Progenitor cell of endocrine pancreas (in vitro differentiated cells): ENCODE measurements around the gene TCERG1L. TPM values are rescaled to one million over a fixed set of nuclear protein-coding genes. Genes with fewer than 3 reads are reported as not detected.

ENCODE experiments used
- DNase-seq: peaks from one replicate; pipeline ENCODE4 v3.0.0; 2021; ENCODE audit warnings: low spot score; ENCODE audit not compliant: unreplicated experiment
- H3K27ac Mint-ChIP-seq: 2 replicates; pipeline ENCODE4 v1.8.0; 2021; ENCODE audit warnings: mild to moderate bottlenecking, moderate library complexity, mixed read lengths
- H3K27me3 Mint-ChIP-seq: 2 replicates; pipeline ENCODE4 v1.8.0; 2021; ENCODE audit warnings: mixed read lengths
- H3K36me3 Mint-ChIP-seq: 2 replicates; pipeline ENCODE4 v1.8.0; 2022; ENCODE audit warnings: mixed read lengths; ENCODE audit not compliant: insufficient read depth
- H3K4me1 Mint-ChIP-seq: 2 replicates; pipeline ENCODE4 v1.8.0; 2021; ENCODE audit warnings: low read depth, mixed read lengths
- H3K4me3 Mint-ChIP-seq: 2 replicates; pipeline ENCODE4 v1.8.0; 2021; ENCODE audit warnings: low read depth, mild to moderate bottlenecking, moderate library complexity, mixed read lengths
- H3K9me3 Mint-ChIP-seq: 2 replicates; pipeline ENCODE4 v1.8.0; 2021; ENCODE audit warnings: low read depth, mixed read lengths
- total RNA-seq: library from RNA; stranded (reverse); gene quantifications from 2 replicates; pipeline ENCODE4 v1.2.1, GENCODE V29; 2021
- TF ChIP-seq, protein P1 (sequence below): fragments of 200-600 bp; sonication (generic); IDR thresholded peaks from one replicate; pipeline ENCODE4 v1.5.0; 2021; ENCODE audit warnings: antibody characterized with exemption, mild to moderate bottlenecking; ENCODE audit not compliant: unreplicated experiment

TCERG1L gene
- total RNA-seq, 1 donor from 2014 or later, result 0.53 TPM

DNA sequence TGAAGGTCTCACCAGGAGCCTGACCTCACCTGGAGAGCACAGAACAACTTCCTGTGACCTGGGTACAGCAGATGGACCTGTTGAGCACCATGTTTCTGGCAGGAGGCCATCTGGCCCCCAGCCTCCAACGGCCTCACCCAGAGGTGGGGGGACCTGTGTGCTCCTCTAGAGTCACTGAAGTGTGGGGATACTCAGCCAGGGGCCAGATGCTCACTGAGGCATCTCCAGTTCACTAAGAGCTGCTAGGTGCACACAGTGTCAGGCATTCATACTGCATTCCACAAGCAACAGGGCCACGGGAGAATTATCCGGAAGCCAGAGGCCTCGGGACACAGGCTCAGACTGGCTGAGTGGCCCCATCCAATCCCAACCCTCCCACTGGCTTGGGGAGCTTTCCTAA lies 161.4 kb downstream of the TCERG1L start:
- Mint-ChIP-seq H3K9me3 (peaks cover 13% of the 10 kb centered on the region), H3K27me3 (peaks cover 33% of the 10 kb centered on the region), H3K4me3 (no peak overlapping the region), H3K36me3 (peaks cover 3% of the 10 kb centered on the region), H3K27ac (no peak overlapping the region), H3K4me1 (peaks cover 6% of the 10 kb centered on the region)
- TF ChIP-seq, protein P1, sequence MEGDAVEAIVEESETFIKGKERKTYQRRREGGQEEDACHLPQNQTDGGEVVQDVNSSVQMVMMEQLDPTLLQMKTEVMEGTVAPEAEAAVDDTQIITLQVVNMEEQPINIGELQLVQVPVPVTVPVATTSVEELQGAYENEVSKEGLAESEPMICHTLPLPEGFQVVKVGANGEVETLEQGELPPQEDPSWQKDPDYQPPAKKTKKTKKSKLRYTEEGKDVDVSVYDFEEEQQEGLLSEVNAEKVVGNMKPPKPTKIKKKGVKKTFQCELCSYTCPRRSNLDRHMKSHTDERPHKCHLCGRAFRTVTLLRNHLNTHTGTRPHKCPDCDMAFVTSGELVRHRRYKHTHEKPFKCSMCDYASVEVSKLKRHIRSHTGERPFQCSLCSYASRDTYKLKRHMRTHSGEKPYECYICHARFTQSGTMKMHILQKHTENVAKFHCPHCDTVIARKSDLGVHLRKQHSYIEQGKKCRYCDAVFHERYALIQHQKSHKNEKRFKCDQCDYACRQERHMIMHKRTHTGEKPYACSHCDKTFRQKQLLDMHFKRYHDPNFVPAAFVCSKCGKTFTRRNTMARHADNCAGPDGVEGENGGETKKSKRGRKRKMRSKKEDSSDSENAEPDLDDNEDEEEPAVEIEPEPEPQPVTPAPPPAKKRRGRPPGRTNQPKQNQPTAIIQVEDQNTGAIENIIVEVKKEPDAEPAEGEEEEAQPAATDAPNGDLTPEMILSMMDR, result no peak
- no peak for DNase-seq

DNA sequence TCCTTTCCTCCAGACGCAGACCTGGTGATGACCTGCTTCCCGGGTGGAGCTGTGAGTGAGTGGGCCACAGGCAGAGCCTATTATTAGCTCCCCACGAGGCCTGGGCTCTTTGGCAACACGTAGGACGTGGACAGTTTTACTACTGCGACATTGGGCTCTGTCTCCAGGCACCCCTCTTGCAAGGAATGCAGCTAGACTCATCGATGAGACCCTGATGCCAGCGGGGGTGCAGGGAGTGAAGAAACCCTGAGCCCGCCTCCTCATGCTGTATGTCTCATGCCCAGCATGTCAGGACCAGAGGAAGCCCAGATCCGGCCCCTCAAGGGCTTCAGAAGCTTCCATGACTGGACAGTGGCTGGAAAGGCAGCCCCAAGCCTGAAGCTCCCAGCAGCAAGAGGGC lies 161.9 kb downstream of the TCERG1L start:
- Mint-ChIP-seq H3K4me1 (peaks cover 6% of the 10 kb centered on the region), H3K9me3 (peaks cover 13% of the 10 kb centered on the region), H3K27me3 (peaks cover 38% of the 10 kb centered on the region), H3K4me3 (no peak overlapping the region), H3K36me3 (peaks cover 3% of the 10 kb centered on the region), H3K27ac (no peak overlapping the region)
- DNase-seq, result no peak
- TF ChIP-seq, protein P1, result no peak

DNA sequence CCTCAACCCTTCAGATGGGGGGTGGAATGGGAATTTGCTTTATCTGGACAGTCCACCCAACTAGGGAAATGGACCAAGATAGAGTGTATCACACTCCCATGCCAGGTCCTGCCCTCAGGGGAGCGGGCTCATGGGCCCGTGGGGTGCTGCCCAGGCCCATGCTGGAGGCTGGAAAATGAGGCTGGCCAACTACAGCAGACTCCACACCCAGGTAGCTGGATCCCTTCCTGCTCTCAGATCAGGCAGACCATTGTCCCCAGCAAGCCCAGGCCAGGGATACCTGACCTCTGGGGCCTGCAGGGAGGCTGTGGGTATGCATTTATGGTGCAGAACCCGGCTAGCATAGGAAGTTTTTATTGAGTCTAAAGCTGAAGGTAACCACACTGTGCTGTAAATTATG lies 162.4 kb downstream of the TCERG1L start:
- H3K27ac Mint-ChIP-seq, result no peak overlapping the region
- no peak overlapping the region for H3K4me3 Mint-ChIP-seq
- TF ChIP-seq, protein P1, result no peak
- H3K27me3 Mint-ChIP-seq, result peaks cover 43% of the 10 kb centered on the region
- H3K4me1 Mint-ChIP-seq, result peaks cover 6% of the 10 kb centered on the region
- H3K9me3 Mint-ChIP-seq, result peaks cover 13% of the 10 kb centered on the region
- peaks cover 3% of the 10 kb centered on the region for H3K36me3 Mint-ChIP-seq
- DNase-seq, result no peak

DNA sequence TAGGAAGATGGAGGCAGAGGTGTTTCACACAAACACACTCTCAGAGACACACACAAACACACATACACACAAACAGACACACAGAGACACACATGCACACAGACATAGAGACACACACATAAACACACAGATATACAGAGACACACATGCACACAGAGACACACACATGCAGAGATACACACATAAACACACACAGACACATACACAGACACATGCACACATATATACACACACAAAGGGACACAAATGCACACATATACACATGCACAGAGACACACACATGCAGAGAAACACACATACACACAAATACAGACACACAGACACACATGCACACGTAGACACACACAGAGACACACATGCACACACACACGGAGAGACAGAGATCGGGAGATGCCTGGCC lies 163.3 kb downstream of the TCERG1L start:
- Mint-ChIP-seq H3K36me3 (peaks cover 3% of the 10 kb centered on the region), H3K9me3 (peaks cover 13% of the 10 kb centered on the region), H3K4me3 (no peak overlapping the region), H3K4me1 (peaks cover 6% of the 10 kb centered on the region), H3K27ac (no peak overlapping the region), H3K27me3 (peaks cover 45% of the 10 kb centered on the region)
- no peak for DNase-seq
- TF ChIP-seq, protein P1, result no peak

DNA sequence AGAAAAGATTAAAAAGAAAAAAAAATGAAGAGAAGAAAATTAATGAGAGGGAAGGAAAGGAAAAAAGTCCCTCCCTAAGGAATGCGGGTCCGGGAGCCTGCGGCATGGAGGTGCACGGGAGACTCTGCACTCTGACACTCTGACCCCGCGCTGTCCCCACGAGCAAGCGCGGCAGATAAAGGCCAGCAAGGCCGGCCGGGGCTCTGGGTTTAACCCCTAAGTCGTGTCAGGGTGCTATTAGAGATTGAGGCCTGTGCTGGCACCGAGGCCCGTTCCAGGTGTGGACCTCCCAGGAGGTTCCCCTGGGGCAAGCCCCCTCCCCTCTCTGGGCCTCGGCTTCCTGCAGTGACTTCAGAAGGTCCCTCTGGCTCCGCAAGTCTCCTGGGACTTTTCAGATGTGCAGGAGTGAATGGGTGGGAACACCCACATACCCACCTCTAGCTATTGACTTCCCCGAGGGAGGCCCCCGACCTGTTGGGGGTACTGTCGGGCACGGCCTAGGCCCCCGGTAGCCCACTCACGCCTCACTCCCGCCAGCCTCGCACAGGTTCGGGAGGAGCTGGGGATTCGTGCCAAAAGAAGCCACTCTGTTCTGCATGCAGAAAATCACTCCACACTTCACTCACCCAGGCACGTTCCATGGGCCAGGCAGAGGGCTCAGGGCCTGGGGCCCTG lies 164.1 kb downstream of the TCERG1L start:
- H3K36me3 Mint-ChIP-seq, result peaks cover 3% of the 10 kb centered on the region
- TF ChIP-seq, protein P1, result no peak
- H3K9me3 Mint-ChIP-seq, result peaks cover 8% of the 10 kb centered on the region
- no peak for DNase-seq
- H3K27ac Mint-ChIP-seq, result no peak overlapping the region
- H3K4me1 Mint-ChIP-seq, result peaks cover 10% of the 10 kb centered on the region
- peaks cover 45% of the 10 kb centered on the region for H3K27me3 Mint-ChIP-seq
- no peak overlapping the region for H3K4me3 Mint-ChIP-seq
